AG09319 (cell line): ENCODE data around the gene DSTN.

Source experiments
- DNase-seq: peaks from one replicate; pipeline ENCODE4 v3.0.0-alpha.2; 2010; ENCODE audit warnings: low read depth; ENCODE audit errors: extremely low read depth
- TF ChIP-seq, protein P1 (sequence below): IDR thresholded peaks from 2 replicates; pipeline ENCODE4 v1.5.1; 2011; ENCODE audit warnings: low read depth, mild to moderate bottlenecking, inconsistent platforms, low read length, moderate library complexity

DSTN gene

GRCh38 chr20:17529586-17529985, 40.3 kb upstream of the DSTN start:
- TF ChIP-seq, protein P1, sequence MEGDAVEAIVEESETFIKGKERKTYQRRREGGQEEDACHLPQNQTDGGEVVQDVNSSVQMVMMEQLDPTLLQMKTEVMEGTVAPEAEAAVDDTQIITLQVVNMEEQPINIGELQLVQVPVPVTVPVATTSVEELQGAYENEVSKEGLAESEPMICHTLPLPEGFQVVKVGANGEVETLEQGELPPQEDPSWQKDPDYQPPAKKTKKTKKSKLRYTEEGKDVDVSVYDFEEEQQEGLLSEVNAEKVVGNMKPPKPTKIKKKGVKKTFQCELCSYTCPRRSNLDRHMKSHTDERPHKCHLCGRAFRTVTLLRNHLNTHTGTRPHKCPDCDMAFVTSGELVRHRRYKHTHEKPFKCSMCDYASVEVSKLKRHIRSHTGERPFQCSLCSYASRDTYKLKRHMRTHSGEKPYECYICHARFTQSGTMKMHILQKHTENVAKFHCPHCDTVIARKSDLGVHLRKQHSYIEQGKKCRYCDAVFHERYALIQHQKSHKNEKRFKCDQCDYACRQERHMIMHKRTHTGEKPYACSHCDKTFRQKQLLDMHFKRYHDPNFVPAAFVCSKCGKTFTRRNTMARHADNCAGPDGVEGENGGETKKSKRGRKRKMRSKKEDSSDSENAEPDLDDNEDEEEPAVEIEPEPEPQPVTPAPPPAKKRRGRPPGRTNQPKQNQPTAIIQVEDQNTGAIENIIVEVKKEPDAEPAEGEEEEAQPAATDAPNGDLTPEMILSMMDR: no peak

GRCh38 chr20:17530153-17530552, 39.7 kb upstream of the DSTN start:
- TF ChIP-seq, protein P1: no peak
- no peak for DNase-seq

More at GRCh38 chr20:17529586-17529985, 40.3 kb upstream of the DSTN start:
- DNase-seq: no peak

GRCh38 chr20:17530716-17531664, 38.9 kb upstream of the DSTN start, which contains the start of gene BFSP1:
Gene BFSP1 (minus strand): TSS chr20:17531379. CDS start chr20:17531329, 50 bp downstream.
- TF ChIP-seq, protein P1: no peak
- no peak for DNase-seq

DNA sequence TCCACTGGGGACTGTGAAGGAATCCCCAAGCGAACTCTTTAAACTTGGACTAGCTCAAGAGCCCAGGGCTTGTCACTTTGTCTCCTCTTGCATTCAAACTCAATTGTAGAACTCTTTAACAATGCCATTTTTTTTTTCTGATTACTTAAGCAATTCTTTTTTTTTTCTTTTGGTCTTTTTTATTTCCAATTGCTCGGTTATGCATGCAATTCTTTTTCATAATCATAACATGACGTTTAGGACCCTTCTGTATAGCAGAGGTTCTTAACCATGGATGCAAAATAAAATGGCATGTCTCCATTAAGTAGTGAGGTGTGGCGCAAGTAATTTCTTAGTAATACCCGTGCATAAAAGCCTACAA, 38.2 kb upstream of the DSTN start:
- TF ChIP-seq, protein P1: no peak
- no peak for DNase-seq

DNA sequence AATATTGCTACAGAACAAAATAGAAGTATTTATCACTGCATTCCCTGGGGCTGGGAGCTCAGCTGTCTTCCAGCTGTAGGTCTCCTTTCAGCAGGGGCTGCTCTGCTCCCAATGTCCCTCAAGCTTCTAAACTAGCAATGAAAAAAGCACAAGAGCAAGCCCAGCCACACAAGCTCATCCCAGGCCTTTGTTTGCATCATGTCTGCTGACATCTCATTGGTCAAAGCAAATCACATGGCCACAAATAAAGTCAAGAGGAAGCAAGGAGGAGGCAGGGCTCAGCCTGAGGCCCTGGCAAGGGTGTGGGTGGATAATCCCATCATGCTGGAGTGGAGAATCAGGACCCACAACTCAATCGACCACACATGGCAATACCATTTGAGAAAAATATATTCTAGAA, 36.5 kb upstream of the DSTN start:
- DNase-seq: no peak
- TF ChIP-seq, protein P1: no peak

DNA sequence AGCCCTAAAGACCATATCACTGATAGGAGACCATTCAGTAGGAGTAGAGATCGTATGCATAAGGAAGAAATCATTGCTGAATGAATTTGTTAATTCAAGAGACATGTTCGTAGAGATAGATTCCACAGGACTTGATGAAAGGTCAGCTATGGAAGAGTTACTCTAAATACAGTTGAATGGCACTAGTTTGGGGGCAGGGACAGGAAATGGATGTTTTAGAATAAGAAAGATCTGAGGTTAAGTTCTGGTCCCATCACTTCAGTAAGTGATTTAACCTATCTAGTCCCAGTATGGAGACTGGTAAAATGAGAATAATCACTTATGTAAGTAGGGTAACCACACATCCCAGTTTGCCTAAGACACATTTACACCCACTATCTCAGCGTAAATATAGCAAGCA, 35.8 kb upstream of the DSTN start:
- no peak for DNase-seq
- TF ChIP-seq, protein P1: no peak

DNA sequence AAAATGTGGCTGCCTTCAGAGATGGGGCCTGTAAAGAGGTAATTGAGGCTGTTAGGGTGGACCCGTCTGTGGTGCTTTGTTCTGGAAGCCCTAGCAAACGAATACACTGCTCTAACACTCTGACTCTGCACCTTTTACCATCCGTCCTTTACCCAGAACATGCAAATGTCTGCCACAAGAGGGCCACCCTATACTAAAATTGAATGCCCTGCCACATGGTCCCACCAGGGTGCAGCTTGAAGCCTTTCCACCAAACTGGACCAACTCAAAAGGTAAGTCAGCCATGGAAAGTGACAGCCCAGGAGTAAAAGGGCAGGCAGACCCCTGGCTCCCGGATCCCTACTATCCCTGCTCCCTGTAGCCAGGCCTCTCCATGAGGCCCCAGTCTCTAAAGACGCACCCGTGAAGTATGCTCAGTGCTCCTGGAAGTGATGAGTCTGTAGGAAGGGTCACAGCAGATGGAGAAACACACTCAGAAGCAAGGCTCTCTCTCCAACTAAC, 32.9 kb upstream of the DSTN start:
- TF ChIP-seq, protein P1: peak; percentile 92
- no peak for DNase-seq
